ENCODE measurements around the gene ESF1. TPM values are rescaled to one million over a fixed set of nuclear protein-coding genes. Genes with fewer than 3 reads are reported as not detected.
A peak's percentile ranks its signal among the peaks of the same experiment; 100 is the strongest.

The ESF1 gene
- total RNA-seq, 1 experiment from 2014 or later: 21.2 TPM

- Mint-ChIP-seq H3K27me3 (ENCODE audit: insufficient read depth, unreplicated experiment) (peaks cover 25% of the 10 kb centered on the region), H3K4me3 (ENCODE audit: unreplicated experiment) (no peak overlapping the region), H3K9me3 (ENCODE audit: unreplicated experiment) (no peaks in the 10 kb centered on the region), H3K27ac (ENCODE audit: low read depth, unreplicated experiment) (no peak overlapping the region), H3K36me3 (ENCODE audit: insufficient read depth, unreplicated experiment) (no peaks in the 10 kb centered on the region), H3K4me1 (ENCODE audit: insufficient read depth, unreplicated experiment) (no peaks in the 10 kb centered on the region)
- no peak for TF ChIP-seq CTCF (IDR thresholded peaks at IDR 0.05; ENCODE audit: unreplicated experiment)
- intact Hi-C loops (cut with micrococcal nuclease): no loop called here
- ChIA-PET CTCF (no interaction called here), POLR2A (interaction anchor here (0.7 kb wide), 1 partner anchor 160 kb away, joined by 3 read pairs; no protein-coding TSS in a partner anchor)
- BruUV-seq (replicated peaks): no TSS peak
- no peak for DNase-seq (ENCODE audit: unreplicated experiment)
Observed at GRCh38 chr20:13685623-13686022, 99.1 kb downstream of the ESF1 start.

- H3K9me3 Mint-ChIP-seq (ENCODE audit: unreplicated experiment): no peaks in the 10 kb centered on the region
- BruUV-seq (replicated peaks): no TSS peak
- no peaks in the 10 kb centered on the region for H3K36me3 Mint-ChIP-seq (ENCODE audit: insufficient read depth, unreplicated experiment)
- peaks cover 25% of the 10 kb centered on the region for H3K27me3 Mint-ChIP-seq (ENCODE audit: insufficient read depth, unreplicated experiment)
- ChIA-PET POLR2A (no interaction called here), CTCF (interaction anchor here (1.4 kb wide), 1 partner anchor 138 kb away, joined by 7 read pairs; no protein-coding TSS in a partner anchor)
- DNase-seq (ENCODE audit: unreplicated experiment): peak; percentile 5
- H3K4me1 Mint-ChIP-seq (ENCODE audit: insufficient read depth, unreplicated experiment): no peaks in the 10 kb centered on the region
- TF ChIP-seq CTCF (IDR thresholded peaks at IDR 0.05; ENCODE audit: unreplicated experiment): no peak
- intact Hi-C loops (cut with micrococcal nuclease): no loop called here
- no peak overlapping the region for H3K4me3 Mint-ChIP-seq (ENCODE audit: unreplicated experiment)
- H3K27ac Mint-ChIP-seq (ENCODE audit: low read depth, unreplicated experiment): no peak overlapping the region
Observed at GRCh38 chr20:13684566-13685222, 100.0 kb downstream of the ESF1 start.

GRCh38 chr20:13683833-13684232 lies 100.9 kb downstream of the ESF1 start:
- H3K4me3 Mint-ChIP-seq (ENCODE audit: unreplicated experiment): no peak overlapping the region
- TF ChIP-seq CTCF (IDR thresholded peaks at IDR 0.05; ENCODE audit: unreplicated experiment): no peak
- BruUV-seq (replicated peaks): no TSS peak
- CTCF ChIA-PET: interaction anchor here (1.4 kb wide), 1 partner anchor 137 kb away, joined by 7 read pairs; no protein-coding TSS in a partner anchor
- no peak for DNase-seq (ENCODE audit: unreplicated experiment)
- peaks cover 25% of the 10 kb centered on the region for H3K27me3 Mint-ChIP-seq (ENCODE audit: insufficient read depth, unreplicated experiment)
- H3K4me1 Mint-ChIP-seq (ENCODE audit: insufficient read depth, unreplicated experiment): no peaks in the 10 kb centered on the region
- POLR2A ChIA-PET: no interaction called here
- intact Hi-C loops (cut with micrococcal nuclease): no loop called here
- H3K9me3 Mint-ChIP-seq (ENCODE audit: unreplicated experiment): no peaks in the 10 kb centered on the region
- H3K27ac Mint-ChIP-seq (ENCODE audit: low read depth, unreplicated experiment): no peak overlapping the region
- H3K36me3 Mint-ChIP-seq (ENCODE audit: insufficient read depth, unreplicated experiment): no peaks in the 10 kb centered on the region

- Mint-ChIP-seq H3K27ac (ENCODE audit: low read depth, unreplicated experiment) (no peak overlapping the region), H3K27me3 (ENCODE audit: insufficient read depth, unreplicated experiment) (peaks cover 25% of the 10 kb centered on the region), H3K4me1 (ENCODE audit: insufficient read depth, unreplicated experiment) (no peaks in the 10 kb centered on the region), H3K4me3 (ENCODE audit: unreplicated experiment) (no peak overlapping the region), H3K9me3 (ENCODE audit: unreplicated experiment) (no peaks in the 10 kb centered on the region), H3K36me3 (ENCODE audit: insufficient read depth, unreplicated experiment) (no peaks in the 10 kb centered on the region)
- DNase-seq (ENCODE audit: unreplicated experiment): no peak
- TF ChIP-seq CTCF (IDR thresholded peaks at IDR 0.05; ENCODE audit: unreplicated experiment): no peak
- no TSS peak for BruUV-seq (replicated peaks)
- ChIA-PET POLR2A (interaction anchor here (0.6 kb wide), 1 partner anchor 752 kb away, joined by 3 read pairs; no protein-coding TSS in a partner anchor), CTCF (interaction anchor here (0.6 to 0.7 kb wide), 3 partner anchors 8 to 382 kb away, joined by 3 to 5 read pairs (median 3); no protein-coding TSS in a partner anchor)
- intact Hi-C loops (cut with micrococcal nuclease): no loop called here
Observed at GRCh38 chr20:13681248-13682125, 103.2 kb downstream of the ESF1 start.
